H1 (cell line): ENCODE measurements around the gene SPEN. TPM values are rescaled to one million over a fixed set of nuclear protein-coding genes. Genes with fewer than 3 reads are reported as not detected.

Experiments
- CTCF ChIA-PET: fragments of 300-600 bp; sonication (Branson Sonifier 250); formaldehyde crosslinking; loops from one replicate; lab custom pipeline; 2021; ENCODE audit not compliant: partially characterized antibody; lab: Charles Lee
- POLR2A ChIA-PET: fragments of 300-600 bp; sonication (Branson Sonifier 250); formaldehyde crosslinking; loops from one replicate; lab custom pipeline; 2021; ENCODE audit warnings: inconsistent platforms; ENCODE audit not compliant: partially characterized antibody; lab: Charles Lee
- DNase-seq, 2 experiments: peaks; one replicate each; pipeline versions ENCODE4 v3.0.0 to v3.0.0-alpha.2; 2010 to 2022; ENCODE audit warnings: low spot score in 2 of 2, low read depth in 1 of 2, mixed read lengths in 1 of 2
- FAIRE-seq: peaks from 2 replicates; lab custom pipeline; 2011; peaks lifted over from hg19 to GRCh38; lab: Jason Lieb, UNC
- H2AFZ ChIP-seq: 2 replicates; pipeline ENCODE4 v1.8.1; 2012; ENCODE audit warnings: low read length, inconsistent platforms
- H2AK5ac ChIP-seq: 2 replicates; pipeline ENCODE4 v1.6.1; 2013; ENCODE audit warnings: low read depth, low read length
- H2BK120ac ChIP-seq: replicated peaks from 2 replicates; pipeline ENCODE3; 2013; ENCODE audit warnings: low read depth, low read length, inconsistent platforms
- H2BK12ac ChIP-seq: 2 replicates; pipeline ENCODE4 v1.6.1; 2013; ENCODE audit warnings: low read depth, low read length
- H2BK15ac ChIP-seq: 2 replicates; pipeline ENCODE4 v1.6.1; 2013; ENCODE audit warnings: low read length
- H2BK20ac ChIP-seq: 2 replicates; pipeline ENCODE4 v1.6.1; 2013; ENCODE audit warnings: low read length
- H2BK5ac ChIP-seq: 2 replicates; pipeline ENCODE4 v1.6.1; 2013; ENCODE audit warnings: low read depth, low read length
- H3K14ac ChIP-seq: 2 replicates; pipeline ENCODE4 v1.6.1; 2013; ENCODE audit warnings: inconsistent platforms; ENCODE audit not compliant: insufficient read length
- H3K18ac ChIP-seq: 2 replicates; pipeline ENCODE4 v1.6.1; 2013; ENCODE audit warnings: low read length; ENCODE audit errors: extremely low read depth
- H3K23ac ChIP-seq: 2 replicates; pipeline ENCODE4 v1.6.1; 2013; ENCODE audit warnings: inconsistent platforms; ENCODE audit not compliant: insufficient read length
- H3K23me2 ChIP-seq: 2 replicates; pipeline ENCODE4 v1.6.1; 2013; ENCODE audit warnings: low read depth, low read length
- H3K27ac ChIP-seq: 2 replicates; pipeline ENCODE4 v1.6.1; 2011; ENCODE audit warnings: low read depth, low read length, inconsistent platforms
- H3K27me3 ChIP-seq, 4 experiments: replicated peaks in 1 of 4; 1 replicate in 1 of 4; 2 replicates in 3 of 4; pipeline versions ENCODE4 v1.6.1 to v1.8.1; 2011 to 2013; ENCODE audit warnings: low read length in 3 of 4, mild to moderate bottlenecking in 3 of 4, inconsistent platforms in 2 of 4, mixed read lengths in 2 of 4, moderate library complexity in 1 of 4; ENCODE audit not compliant: control insufficient read depth in 3 of 4, insufficient read depth in 3 of 4; ENCODE audit errors: extremely low read depth in 1 of 4
- H3K36me3 ChIP-seq, 4 experiments: 2 replicates each; pipeline versions ENCODE4 v1.6.1 to v1.8.1; 2011 to 2013; ENCODE audit warnings: mild to moderate bottlenecking in 4 of 4, low read length in 3 of 4, moderate library complexity in 2 of 4, control low read depth in 1 of 4, inconsistent platforms in 1 of 4; ENCODE audit not compliant: insufficient read depth in 4 of 4, control insufficient read depth in 2 of 4
- H3K4ac ChIP-seq: replicated peaks from 2 replicates; pipeline ENCODE3; 2013; ENCODE audit warnings: low read length, low read depth, mixed read lengths, inconsistent platforms; ENCODE audit not compliant: insufficient read length
- H3K4me1 ChIP-seq, 4 experiments: replicated peaks in 1 of 4; 1 replicate in 1 of 4; 2 replicates in 3 of 4; pipeline versions ENCODE4 v1.6.1 to v1.8.1; 2011 to 2013; ENCODE audit warnings: low read length in 3 of 4, inconsistent platforms in 2 of 4, mixed read lengths in 1 of 4; ENCODE audit not compliant: insufficient read depth in 4 of 4, control insufficient read depth in 3 of 4
- H3K4me2 ChIP-seq, 2 experiments: 2 replicates each; pipeline versions ENCODE4 v1.6.1 to v1.8.1; 2011 to 2013; ENCODE audit warnings: low read depth in 2 of 2, low read length in 2 of 2, control low read depth in 1 of 2, inconsistent platforms in 1 of 2, mild to moderate bottlenecking in 1 of 2; ENCODE audit not compliant: insufficient read depth in 1 of 2
- H3K4me3 ChIP-seq, 4 experiments: fragments of 200-600, 300-600 bp in 1 of 4; sonication (generic), shearing (Covaris generic), sonication (Bioruptor Twin) in 1 of 4; 2 replicates each; pipeline versions ENCODE4 v1.5.1 to v1.8.1; 2011 to 2016; ENCODE audit warnings: low read length in 4 of 4, low read depth in 3 of 4, control low read depth in 2 of 4, inconsistent platforms in 2 of 4, mild to moderate bottlenecking in 2 of 4, mixed read lengths in 1 of 4, moderate library complexity in 1 of 4; ENCODE audit not compliant: insufficient read depth in 2 of 4; ENCODE audit errors: extremely low read depth in 1 of 4
- H3K56ac ChIP-seq: replicated peaks from 2 replicates; pipeline ENCODE3; 2013; ENCODE audit warnings: low read depth, mild to moderate bottlenecking, mixed read lengths, low read length, inconsistent platforms; ENCODE audit not compliant: insufficient read length
- H3K79me1 ChIP-seq: 2 replicates; pipeline ENCODE4 v1.6.1; 2013; ENCODE audit warnings: low read depth, low read length, control low read depth
- H3K79me2 ChIP-seq, 2 experiments: 2 replicates each; pipeline versions ENCODE4 v1.6.1 to v1.8.1; 2012 to 2013; ENCODE audit warnings: low read length in 2 of 2, mild to moderate bottlenecking in 2 of 2, inconsistent platforms in 1 of 2; ENCODE audit not compliant: insufficient read depth in 2 of 2, control insufficient read depth in 1 of 2
- H3K9ac ChIP-seq, 4 experiments: replicated peaks in 1 of 4; 1 replicate in 1 of 4; 2 replicates in 3 of 4; pipeline versions ENCODE4 v1.6.1 to v1.8.1; 2011 to 2013; ENCODE audit warnings: low read depth in 3 of 4, low read length in 3 of 4, control low read depth in 2 of 4, mild to moderate bottlenecking in 2 of 4, moderate library complexity in 2 of 4, inconsistent platforms in 1 of 4; ENCODE audit errors: extremely low read depth in 1 of 4
- H3K9me3 ChIP-seq, 2 experiments: 2 replicates each; pipeline versions ENCODE4 v1.6.1 to v1.8.1; 2012 to 2013; ENCODE audit warnings: mild to moderate bottlenecking in 2 of 2, moderate library complexity in 2 of 2, control low read depth in 1 of 2, inconsistent platforms in 1 of 2, low read depth in 1 of 2, low read length in 1 of 2, mixed read lengths in 1 of 2; ENCODE audit not compliant: insufficient read depth in 2 of 2
- H4K20me1 ChIP-seq, 2 experiments: replicated peaks in 1 of 2; 2 replicates each; pipeline versions ENCODE3 to v1.8.1; 2011 to 2013; ENCODE audit warnings: inconsistent platforms in 2 of 2, low read length in 2 of 2, mild to moderate bottlenecking in 1 of 2; ENCODE audit not compliant: insufficient read depth in 2 of 2, control insufficient read depth in 1 of 2
- H4K5ac ChIP-seq: 2 replicates; pipeline ENCODE4 v1.6.1; 2013; ENCODE audit warnings: low read length, low read depth, mixed read lengths, inconsistent platforms; ENCODE audit not compliant: insufficient read length
- H4K8ac ChIP-seq: 2 replicates; pipeline ENCODE4 v1.8.0; 2013; ENCODE audit warnings: mild to moderate bottlenecking, moderate library complexity, low read length, inconsistent platforms; ENCODE audit not compliant: insufficient read depth; ENCODE audit errors: extremely low read depth
- H4K91ac ChIP-seq: replicated peaks from 2 replicates; pipeline ENCODE3; 2013; ENCODE audit warnings: low read length, mixed read lengths, inconsistent platforms; ENCODE audit not compliant: insufficient read length
- ASH2L ChIP-seq: fragments of 200-600, 300-600 bp; sonication (generic); IDR thresholded peaks from one replicate; pipeline ENCODE4 v1.7.1; 2017; ENCODE audit warnings: low read length
- CBX5 ChIP-seq: fragments of 300-800, 300-1000 bp; sonication (generic); IDR thresholded peaks from 2 replicates; pipeline ENCODE4 v1.7.1; 2016; ENCODE audit warnings: antibody characterized with exemption, low read length, low read depth
- CBX8 ChIP-seq: fragments of 300-800, 300-1000 bp; sonication (generic); IDR thresholded peaks from 2 replicates; pipeline ENCODE4 v1.7.1; 2016; ENCODE audit warnings: low read depth, low read length, borderline replicate concordance
- CEBPB ChIP-seq: IDR thresholded peaks from 2 replicates; pipeline ENCODE4 v1.6.1; 2012; ENCODE audit warnings: low read depth, low read length
- CREB1 ChIP-seq: IDR thresholded peaks from 2 replicates; pipeline ENCODE4 v1.6.1; 2012; ENCODE audit warnings: inconsistent platforms
- HDAC2 ChIP-seq, 2 experiments: fragments of 300-600 bp in 1 of 2; sonication (generic) in 1 of 2; IDR thresholded peaks; 2 replicates each; pipeline ENCODE4 v1.6.1; 2011 to 2012; ENCODE audit warnings: low read depth in 2 of 2, low read length in 2 of 2, mild to moderate bottlenecking in 2 of 2, moderate library complexity in 2 of 2, borderline replicate concordance in 1 of 2, inconsistent platforms in 1 of 2
- KDM5A ChIP-seq: fragments of 200-600 bp; IDR thresholded peaks from 2 replicates; pipeline ENCODE4 v1.7.1; 2012; ENCODE audit warnings: mild to moderate bottlenecking, low read length, inconsistent platforms, mixed read lengths
- NRF1 ChIP-seq: IDR thresholded peaks from 2 replicates; pipeline ENCODE4 v1.6.1; 2011; ENCODE audit warnings: mild to moderate bottlenecking, low read depth, low read length, improper control_type of control experiment
- POLR2AphosphoS5 ChIP-seq: IDR thresholded peaks from 2 replicates; pipeline ENCODE4 v1.6.1; 2011; ENCODE audit warnings: low read depth, low read length
- POU5F1 ChIP-seq: IDR thresholded peaks from 2 replicates; pipeline ENCODE4 v1.6.1; 2011; ENCODE audit warnings: low read depth, mild to moderate bottlenecking, low read length, moderate library complexity
- RNF2 ChIP-seq: fragments of 200-900, 300-1000 bp; sonication (generic); IDR thresholded peaks from 2 replicates; pipeline ENCODE4 v1.7.1; 2016; ENCODE audit warnings: borderline replicate concordance, low read depth, mild to moderate bottlenecking, antibody characterized with exemption, low read length; ENCODE audit not compliant: poor library complexity, severe bottlenecking; ENCODE audit errors: missing control alignments
- SIN3A ChIP-seq, 2 experiments: IDR thresholded peaks in 1 of 2; conservative IDR thresholded peaks in 1 of 2; 2 replicates each; pipeline ENCODE4 v1.6.1; 2011 to 2012; ENCODE audit warnings: low read length in 2 of 2, improper control_type of control experiment in 1 of 2, low read depth in 1 of 2, mild to moderate bottlenecking in 1 of 2
- SIX5 ChIP-seq: IDR thresholded peaks from 2 replicates; pipeline ENCODE4 v1.6.1; 2011; ENCODE audit warnings: mild to moderate bottlenecking, low read depth, low read length
- SP2 ChIP-seq: IDR thresholded peaks from 2 replicates; pipeline ENCODE4 v1.6.1; 2012; ENCODE audit warnings: mild to moderate bottlenecking, low read length, inconsistent platforms
- TCF12 ChIP-seq: IDR thresholded peaks from 2 replicates; pipeline ENCODE4 v1.6.1; 2011; ENCODE audit warnings: low read depth, mild to moderate bottlenecking, low read length
- WGBS, 2 experiments: shearing (Covaris generic) in 1 of 2; methylation state at CpG; one replicate each; pipeline versions ENCODE4 v1.1.6 to v1.1.7; 2013 to 2015; ENCODE audit warnings: low lambda C conversion rate in 2 of 2, mixed read lengths in 2 of 2, inconsistent platforms in 1 of 2, low coverage in 1 of 2, missing lambda C conversion rate in 1 of 2; ENCODE audit not compliant: insufficient replicate concordance in 2 of 2, insufficient coverage in 1 of 2, insufficient read length in 1 of 2; ENCODE audit errors: extremely low coverage in 1 of 2, missing lambda C conversion rate in 1 of 2; 5-methylcytosine and 5-hydroxymethylcytosine counted together
- polyA plus RNA-seq, 7 experiments: library from polyadenylated mRNA; depleted of rRNA in 3 of 7; stranded (reverse) in 5 of 7; unstranded in 2 of 7; fragments of >200 nt in 5 of 7; fragments of 200-250 nt in 2 of 7; gene quantifications; 1 replicate in 5 of 7; 2 replicates in 1 of 7; 4 replicates in 1 of 7; pipeline versions ENCODE4 v1.2.1 to v1.2.3, GENCODE V29; 2011 to 2013; ENCODE audit warnings: missing spikeins in 2 of 7, mixed read lengths in 2 of 7
- total RNA-seq: library from RNA; stranded (reverse); fragmentation: NEBNext Ultra II Directional; extraction: Animal tissue kit (Norgen Biotek cat#: 25700); gene quantifications from 2 replicates; pipeline ENCODE4 v1.2.1, GENCODE V29; 2021

Gene SPEN
- total and polyA plus RNA-seq, 2 of the 8 experiments (the other 6 are each of a cell fraction or from before 2014, with no cell fraction given) = 12.5 to 52.1 TPM

- FAIRE-seq (no peak), DNase-seq (no peak)
- Histone ChIP-seq H3K4ac (no peak overlapping the region), H3K79me1 (no peaks in the 10 kb centered on the region), H2BK120ac (no peak overlapping the region), H4K8ac (no peak overlapping the region), H4K5ac (no peak overlapping the region), H2AFZ (no peak overlapping the region), H3K79me2 (no peaks in the 10 kb centered on the region), H3K23ac (no peak overlapping the region), H2BK20ac (no peak overlapping the region), H3K4me2 (no peak overlapping the region), H3K27ac (no peak overlapping the region), H4K20me1 (no peaks in the 10 kb centered on the region), H3K36me3 (no peaks in the 10 kb centered on the region), H3K4me3 (no peak overlapping the region), H3K9ac (no peak overlapping the region), H4K91ac (no peak overlapping the region), H2BK12ac (no peak overlapping the region), H3K4me1 (peaks cover 0 to 4% (median 2%) of the 10 kb centered on the region in 4 experiments; a peak in 2 of 7 replicates), H3K18ac (no peak overlapping the region), H2AK5ac (no peak overlapping the region), H2BK5ac (no peak overlapping the region), H3K9me3 (no peaks in the 10 kb centered on the region), H3K27me3 (no peaks in the 10 kb centered on the region), H3K14ac (no peak overlapping the region), H3K23me2 (no peaks in the 10 kb centered on the region), H2BK15ac (no peak overlapping the region), H3K56ac (no peak overlapping the region)
- 91% methylated on average over 10 of the region's 10 CpGs; no CpG with 5 or more reads in 1 of the 2 experiments for WGBS, 2 experiments
- POLR2A ChIA-PET = interaction anchor here (0.7 kb wide), 1 partner anchor 40 kb away, joined by 3 read pairs; the partner anchor contains the start of gene SPEN
- CTCF ChIA-PET = interaction anchor here (0.9 to 1.8 kb wide), 5 partner anchors 8 to 144 kb away, joined by 3 to 6 read pairs (median 3); no protein-coding TSS in a partner anchor
- TF ChIP-seq CEBPB = no peak
- no peak for TF ChIP-seq CBX5
- no peak for TF ChIP-seq CBX8
- no peak for TF ChIP-seq HDAC2 (IDR thresholded peaks at IDR 0.05; ENCODE audit: borderline replicate concordance in 1 of 2, low read depth in 2 of 2, low read length in 2 of 2)
- TF ChIP-seq SIX5 = no peak
- TF ChIP-seq TCF12 = no peak
- no peak for TF ChIP-seq SIN3A (conservative IDR thresholded peaks at IDR 0.05 in 1 of 2, IDR thresholded peaks at IDR 0.05 in 1 of 2; ENCODE audit: low read depth in 1 of 2, low read length in 2 of 2)
- no peak for TF ChIP-seq POU5F1
- TF ChIP-seq CREB1 = no peak
- no peak for TF ChIP-seq RNF2
- no peak for TF ChIP-seq SP2
- TF ChIP-seq ASH2L = no peak
- TF ChIP-seq NRF1 = no peak
- no peak for TF ChIP-seq POLR2AphosphoS5
- TF ChIP-seq KDM5A = no peak
Observed at GRCh38 chr1:15807121-15807520, 40.4 kb upstream of the SPEN start.
